T-helper 1 cell treated with Interleukin-12 subunit alpha and Interleukin-12 subunit beta and Interleukin-4 antibody, amounts not matched to agents 30 ng/mL and 1 ng/mL, for 36 hours (primary cell): ENCODE results near the gene BTG3. TPM values are rescaled to one million over a fixed set of nuclear protein-coding genes. Genes with fewer than 3 reads are reported as not detected.

Experiments
- total RNA-seq: library from RNA; stranded (reverse); gene quantifications from 2 replicates; pipeline ENCODE4 v1.2.3, GENCODE V29; 2022

Gene BTG3
- total RNA-seq, 1 donor from 2014 or later, result 55.6 TPM

Other genes with a start within 250 kb of the BTG3 start
- 0.39 and 0.49 TPM in 2 replicates for gene CXADR, start 99.9 kb downstream of the BTG3 start, total RNA-seq
- 61.9 and 67.9 TPM in 2 replicates for gene C21orf91, start 206.5 kb upstream of the BTG3 start, total RNA-seq